Liver (tissue), 9 donors: ENCODE results near the gene TJP3. TPM values are rescaled to one million over a fixed set of nuclear protein-coding genes. Genes with fewer than 3 reads are reported as not detected.

Experiments
- DNase-seq: peaks from one replicate; pipeline ENCODE4 v3.0.0-alpha.2; 2017; ENCODE audit warnings: low spot score
- H3K27ac ChIP-seq, 2 donors: one replicate each; pipeline ENCODE4 v1.7.0; 2013; ENCODE audit warnings: inconsistent platforms in 2 of 2, low read length in 2 of 2, control low read depth in 1 of 2, low read depth in 1 of 2, mild to moderate bottlenecking in 1 of 2
- H3K27me3 ChIP-seq, 4 donors: one replicate each; pipeline versions ENCODE4 v1.6.1 to v1.7.0; 2013; ENCODE audit warnings: low read length in 3 of 4, inconsistent platforms in 1 of 4, mild to moderate bottlenecking in 1 of 4, moderate library complexity in 1 of 4; ENCODE audit not compliant: control insufficient read depth in 4 of 4, insufficient read depth in 4 of 4
- H3K36me3 ChIP-seq, 4 donors: one replicate each; pipeline versions ENCODE4 v1.6.1 to v1.7.0; 2013; ENCODE audit warnings: low read length in 3 of 4, mild to moderate bottlenecking in 3 of 4, low read depth in 1 of 4, moderate library complexity in 1 of 4; ENCODE audit not compliant: control insufficient read depth in 4 of 4, insufficient read depth in 3 of 4
- H3K4me1 ChIP-seq, 4 donors: one replicate each; pipeline versions ENCODE4 v1.6.1 to v1.7.0; 2013; ENCODE audit warnings: low read length in 3 of 4, mild to moderate bottlenecking in 3 of 4, moderate library complexity in 1 of 4; ENCODE audit not compliant: control insufficient read depth in 4 of 4, insufficient read depth in 4 of 4
- H3K4me3 ChIP-seq, 3 donors: one replicate each; pipeline versions ENCODE4 v1.6.1 to v1.7.0; 2013; ENCODE audit warnings: low read length in 3 of 3, control low read depth in 1 of 3, low read depth in 1 of 3, mild to moderate bottlenecking in 1 of 3
- H3K9ac ChIP-seq, 2 donors: one replicate each; pipeline ENCODE4 v1.7.0; 2013; ENCODE audit warnings: low read length in 2 of 2, mild to moderate bottlenecking in 2 of 2, moderate library complexity in 2 of 2, control low read depth in 1 of 2, low read depth in 1 of 2
- H3K9me3 ChIP-seq, 4 donors: one replicate each; pipeline versions ENCODE4 v1.6.1 to v1.7.0; 2013; ENCODE audit warnings: low read length in 3 of 4; ENCODE audit not compliant: control insufficient read depth in 4 of 4
- CTCF ChIP-seq: fragments of 150-350 bp; IDR thresholded peaks from 2 replicates; pipeline ENCODE4 v1.5.1; 2017; ENCODE audit warnings: improper control_type of control experiment, low read depth, low read length; ENCODE audit not compliant: missing input control
- FOXA1 ChIP-seq: IDR thresholded peaks from 2 replicates; pipeline ENCODE4 v1.6.1; 2016; ENCODE audit warnings: antibody characterized with exemption
- FOXA2 ChIP-seq: IDR thresholded peaks from 2 replicates; pipeline ENCODE4 v1.6.1; 2016; ENCODE audit warnings: antibody characterized with exemption
- GABPA ChIP-seq, 2 donors: IDR thresholded peaks in 1 of 2; conservative IDR thresholded peaks in 1 of 2; 2 replicates each; pipeline ENCODE4 v1.6.1; 2016; ENCODE audit warnings: antibody characterized with exemption in 2 of 2, mild to moderate bottlenecking in 1 of 2, moderate library complexity in 1 of 2
- HNF4A ChIP-seq, 2 donors: conservative IDR thresholded peaks; 2 replicates each; pipeline ENCODE4 v1.6.1; 2016; ENCODE audit warnings: antibody characterized with exemption in 2 of 2, mild to moderate bottlenecking in 2 of 2
- HNF4G ChIP-seq: IDR thresholded peaks from 2 replicates; pipeline ENCODE4 v1.6.1; 2016; ENCODE audit warnings: antibody characterized with exemption
- JUND ChIP-seq, 2 donors: IDR thresholded peaks; 2 replicates each; pipeline ENCODE4 v1.6.1; 2016; ENCODE audit warnings: antibody characterized with exemption in 2 of 2
- NR2F2 ChIP-seq: IDR thresholded peaks from 2 replicates; pipeline ENCODE4 v1.6.1; 2016; ENCODE audit warnings: antibody characterized with exemption
- RAD21 ChIP-seq, 2 donors: IDR thresholded peaks; 2 replicates each; pipeline ENCODE4 v1.6.1; 2016; ENCODE audit warnings: antibody characterized with exemption in 2 of 2, mild to moderate bottlenecking in 2 of 2
- RXRA ChIP-seq, 2 donors: IDR thresholded peaks; 2 replicates each; pipeline ENCODE4 v1.6.1; 2017 to 2018; ENCODE audit warnings: antibody characterized with exemption in 2 of 2, mild to moderate bottlenecking in 1 of 2
- SP1 ChIP-seq: IDR thresholded peaks from 2 replicates; pipeline ENCODE4 v1.6.1; 2018; ENCODE audit warnings: antibody characterized with exemption, mild to moderate bottlenecking
- TAF1 ChIP-seq: conservative IDR thresholded peaks from 2 replicates; pipeline ENCODE4 v1.6.1; 2016; ENCODE audit warnings: antibody characterized with exemption, mild to moderate bottlenecking
- YY1 ChIP-seq: IDR thresholded peaks from 2 replicates; pipeline ENCODE4 v1.6.1; 2016; ENCODE audit warnings: antibody characterized with exemption, mild to moderate bottlenecking
- ZBTB33 ChIP-seq: IDR thresholded peaks from 2 replicates; pipeline ENCODE4 v1.6.1; 2016; ENCODE audit warnings: antibody characterized with exemption
- WGBS: extraction: QIAGEN DNeasy Blood & Tissue Kit; methylation state at CpG from one replicate; pipeline ENCODE4 v1.1.7; 2013; 5-methylcytosine and 5-hydroxymethylcytosine counted together
- polyA plus RNA-seq, 2 donors: library from polyadenylated mRNA; stranded (reverse) in 1 of 2; unstranded in 1 of 2; fragments of 200-250 nt in 1 of 2; fragments of >200 nt in 1 of 2; fragmentation: Nextera tagmentation in 1 of 2; extraction: Ambion mirVana in 1 of 2; gene quantifications; one replicate each; pipeline versions ENCODE4 v1.2.1 to v1.2.3, GENCODE V29; 2013 to 2015
- total RNA-seq, 2 donors: library from RNA; depleted of rRNA; stranded (reverse); fragments of >200 nt; gene quantifications; one replicate each; pipeline ENCODE4 v1.2.3, GENCODE V29; 2014
- TF ChIP-seq, protein P1 (sequence below): IDR thresholded peaks from 2 replicates; pipeline ENCODE4 v1.6.1; 2016; ENCODE audit warnings: antibody characterized with exemption
- TF ChIP-seq, protein P2 (sequence below): IDR thresholded peaks from 2 replicates; pipeline ENCODE4 v1.6.1; 2016; ENCODE audit warnings: antibody characterized with exemption, mild to moderate bottlenecking
- TF ChIP-seq, protein P3 (sequence below): IDR thresholded peaks from 2 replicates; pipeline ENCODE4 v1.6.1; 2016; ENCODE audit warnings: antibody characterized with exemption
- donor health status: healthy.
- donor health status: healthy.
- donor health status: healthy.
- donor health status: healthy.
- donor health status: healthy.

TJP3 gene
- total and polyA plus RNA-seq, 4 donors = 6.0 to 9.8 (median 6.7) TPM

- 46% methylated on average over 55 of the region's 55 CpGs for WGBS
- H3K9me3 ChIP-seq = peaks cover 0 to 3% (median 0%) of the 10 kb centered on the region in 4 donors
- H3K9ac ChIP-seq = no peak overlapping the region
- no peak overlapping the region for H3K4me3 ChIP-seq
- H3K27ac ChIP-seq = no peak overlapping the region
- H3K27me3 ChIP-seq = no peaks in the 10 kb centered on the region
- peaks cover 4 to 15% (median 8%) of the 10 kb centered on the region in 4 donors for H3K4me1 ChIP-seq
- H3K36me3 ChIP-seq = no peaks in the 10 kb centered on the region
- TF ChIP-seq NR2F2 (no peak), GABPA (IDR thresholded peaks at IDR 0.05 in 1 of 2, conservative IDR thresholded peaks at IDR 0.05 in 1 of 2) (no peak), RXRA (IDR thresholded peaks at IDR 0.05) (no peak), RAD21 (IDR thresholded peaks at IDR 0.05) (no peak), HNF4A (conservative IDR thresholded peaks at IDR 0.05) (no peak), JUND (IDR thresholded peaks at IDR 0.05) (no peak), CTCF (no peak), FOXA2 (no peak), YY1 (no peak), TAF1 (no peak), HNF4G (no peak), SP1 (no peak), FOXA1 (no peak), ZBTB33 (no peak)
- TF ChIP-seq, protein P1, sequence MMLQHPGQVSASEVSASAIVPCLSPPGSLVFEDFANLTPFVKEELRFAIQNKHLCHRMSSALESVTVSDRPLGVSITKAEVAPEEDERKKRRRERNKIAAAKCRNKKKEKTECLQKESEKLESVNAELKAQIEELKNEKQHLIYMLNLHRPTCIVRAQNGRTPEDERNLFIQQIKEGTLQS = no peak
- TF ChIP-seq, protein P2, sequence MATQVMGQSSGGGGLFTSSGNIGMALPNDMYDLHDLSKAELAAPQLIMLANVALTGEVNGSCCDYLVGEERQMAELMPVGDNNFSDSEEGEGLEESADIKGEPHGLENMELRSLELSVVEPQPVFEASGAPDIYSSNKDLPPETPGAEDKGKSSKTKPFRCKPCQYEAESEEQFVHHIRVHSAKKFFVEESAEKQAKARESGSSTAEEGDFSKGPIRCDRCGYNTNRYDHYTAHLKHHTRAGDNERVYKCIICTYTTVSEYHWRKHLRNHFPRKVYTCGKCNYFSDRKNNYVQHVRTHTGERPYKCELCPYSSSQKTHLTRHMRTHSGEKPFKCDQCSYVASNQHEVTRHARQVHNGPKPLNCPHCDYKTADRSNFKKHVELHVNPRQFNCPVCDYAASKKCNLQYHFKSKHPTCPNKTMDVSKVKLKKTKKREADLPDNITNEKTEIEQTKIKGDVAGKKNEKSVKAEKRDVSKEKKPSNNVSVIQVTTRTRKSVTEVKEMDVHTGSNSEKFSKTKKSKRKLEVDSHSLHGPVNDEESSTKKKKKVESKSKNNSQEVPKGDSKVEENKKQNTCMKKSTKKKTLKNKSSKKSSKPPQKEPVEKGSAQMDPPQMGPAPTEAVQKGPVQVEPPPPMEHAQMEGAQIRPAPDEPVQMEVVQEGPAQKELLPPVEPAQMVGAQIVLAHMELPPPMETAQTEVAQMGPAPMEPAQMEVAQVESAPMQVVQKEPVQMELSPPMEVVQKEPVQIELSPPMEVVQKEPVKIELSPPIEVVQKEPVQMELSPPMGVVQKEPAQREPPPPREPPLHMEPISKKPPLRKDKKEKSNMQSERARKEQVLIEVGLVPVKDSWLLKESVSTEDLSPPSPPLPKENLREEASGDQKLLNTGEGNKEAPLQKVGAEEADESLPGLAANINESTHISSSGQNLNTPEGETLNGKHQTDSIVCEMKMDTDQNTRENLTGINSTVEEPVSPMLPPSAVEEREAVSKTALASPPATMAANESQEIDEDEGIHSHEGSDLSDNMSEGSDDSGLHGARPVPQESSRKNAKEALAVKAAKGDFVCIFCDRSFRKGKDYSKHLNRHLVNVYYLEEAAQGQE = no peak
- TF ChIP-seq, protein P3, sequence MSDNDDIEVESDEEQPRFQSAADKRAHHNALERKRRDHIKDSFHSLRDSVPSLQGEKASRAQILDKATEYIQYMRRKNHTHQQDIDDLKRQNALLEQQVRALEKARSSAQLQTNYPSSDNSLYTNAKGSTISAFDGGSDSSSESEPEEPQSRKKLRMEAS = no peak
- no peak for DNase-seq
Observed at GRCh38 chr19:3687774-3688706, 20.1 kb upstream of the TJP3 start.
